NT2/D1 (cell line): ENCODE results near the gene KIF1A.

Experiments used
- DNase-seq: peaks from one replicate; pipeline ENCODE4 v3.0.0-alpha.2; 2011; ENCODE audit warnings: low read depth, low spot score
- H3K27me3 ChIP-seq: 2 replicates; pipeline ENCODE4 v1.6.0; 2011; ENCODE audit warnings: mild to moderate bottlenecking; ENCODE audit not compliant: insufficient read length, insufficient read depth
- H3K36me3 ChIP-seq: 2 replicates; pipeline ENCODE4 v1.6.1; 2011; ENCODE audit warnings: mild to moderate bottlenecking, low read length, mixed read lengths; ENCODE audit not compliant: insufficient read depth, insufficient read length
- H3K4me1 ChIP-seq: 2 replicates; pipeline ENCODE4 v1.5.1; 2011; ENCODE audit not compliant: insufficient read depth, insufficient read length
- H3K4me3 ChIP-seq: 2 replicates; pipeline ENCODE4 v1.5.1; 2011; ENCODE audit warnings: low read depth; ENCODE audit not compliant: insufficient read length
- H3K9ac ChIP-seq: 2 replicates; pipeline ENCODE4 v1.6.0; 2011; ENCODE audit warnings: low read depth; ENCODE audit not compliant: insufficient read length
- H3K9me3 ChIP-seq: 2 replicates; pipeline ENCODE4 v1.5.1; 2011; ENCODE audit warnings: mild to moderate bottlenecking, low read length; ENCODE audit not compliant: insufficient read depth
- SUZ12 ChIP-seq: IDR thresholded peaks from 2 replicates; pipeline ENCODE4 v1.6.1; 2011; ENCODE audit not compliant: insufficient read length, insufficient read depth; ENCODE audit errors: extremely low read depth
- YY1 ChIP-seq: IDR thresholded peaks from 2 replicates; pipeline ENCODE4 v1.6.1; 2011; ENCODE audit not compliant: insufficient read length, insufficient read depth
- ZNF274 ChIP-seq: IDR thresholded peaks from 2 replicates; pipeline ENCODE4 v1.6.1; 2011; ENCODE audit warnings: mild to moderate bottlenecking, low read depth, low read length

KIF1A gene

GRCh38 chr2:240822280-240822847 is 2.3 kb upstream of the KIF1A start:
- Histone ChIP-seq H3K36me3 (no peaks in the 10 kb centered on the region), H3K9me3 (peaks cover 14% of the 10 kb centered on the region; the same call in 1 of the 2 replicates), H3K27me3 (peaks cover 98% of the 10 kb centered on the region), H3K4me3 (no peak overlapping the region), H3K9ac (no peak overlapping the region), H3K4me1 (peaks cover 2% of the 10 kb centered on the region)
- DNase-seq = no peak
- TF ChIP-seq YY1 (no peak), ZNF274 (no peak), SUZ12 (no peak)

- no peak overlapping the region for H3K9ac ChIP-seq
Measured at GRCh38 chr2:240821429-240821778, 1.4 kb upstream of the KIF1A start.

GRCh38 chr2:240820607-240821428 is 799 bp upstream of the KIF1A start:
- TF ChIP-seq YY1 (no peak), ZNF274 (no peak), SUZ12 (peak; percentile 83)
- peak overlapping the region; percentile 56 for H3K9ac ChIP-seq
- H3K36me3 ChIP-seq = no peaks in the 10 kb centered on the region
- H3K4me3 ChIP-seq = peak overlapping the region; percentile 32
- H3K27me3 ChIP-seq = peaks cover 88% of the 10 kb centered on the region
- H3K4me1 ChIP-seq = peaks cover 2% of the 10 kb centered on the region
- H3K9me3 ChIP-seq = peaks cover 9% of the 10 kb centered on the region; the same call in 1 of the 2 replicates
- no peak for DNase-seq

More at GRCh38 chr2:240821429-240821778, 1.4 kb upstream of the KIF1A start:
- peaks cover 2% of the 10 kb centered on the region for H3K4me1 ChIP-seq
- H3K9me3 ChIP-seq = peaks cover 9% of the 10 kb centered on the region; the same call in 1 of the 2 replicates
- H3K36me3 ChIP-seq = no peaks in the 10 kb centered on the region
- H3K4me3 ChIP-seq = no peak overlapping the region
- DNase-seq = no peak
- peaks cover 94% of the 10 kb centered on the region for H3K27me3 ChIP-seq
- TF ChIP-seq YY1 (no peak), ZNF274 (no peak)

- Histone ChIP-seq H3K9me3 (peaks cover 9% of the 10 kb centered on the region; the same call in 1 of the 2 replicates), H3K9ac (peak overlapping the region; percentile 71), H3K36me3 (no peaks in the 10 kb centered on the region), H3K4me3 (peak overlapping the region; percentile 63), H3K4me1 (peaks cover 2% of the 10 kb centered on the region), H3K27me3 (peaks cover 73% of the 10 kb centered on the region)
- TF ChIP-seq SUZ12 (peak; percentile 31), ZNF274 (no peak)
- no peak for DNase-seq
Measured at GRCh38 chr2:240819126-240819857, 727 bp downstream of the KIF1A start.

GRCh38 chr2:240818293-240819125 is 1.5 kb downstream of the KIF1A start:
- H3K9ac ChIP-seq = peak overlapping the region; percentile 71
- H3K4me3 ChIP-seq = peak overlapping the region; percentile 63
- peaks cover 65% of the 10 kb centered on the region for H3K27me3 ChIP-seq
- TF ChIP-seq ZNF274 = no peak
- TF ChIP-seq SUZ12 = peak; percentile 54
- no peak for TF ChIP-seq YY1
- no peaks in the 10 kb centered on the region for H3K36me3 ChIP-seq
- H3K9me3 ChIP-seq = peaks cover 6% of the 10 kb centered on the region; the same call in 1 of the 2 replicates
- peaks cover 2% of the 10 kb centered on the region for H3K4me1 ChIP-seq
- DNase-seq = no peak

- DNase-seq = no peak
- Histone ChIP-seq H3K4me1 (peaks cover 2% of the 10 kb centered on the region), H3K27me3 (peaks cover 57% of the 10 kb centered on the region), H3K9me3 (peaks cover 3% of the 10 kb centered on the region), H3K9ac (no peak overlapping the region), H3K4me3 (no peak overlapping the region), H3K36me3 (peaks cover 2% of the 10 kb centered on the region)
- TF ChIP-seq SUZ12 = no peak
- no peak for TF ChIP-seq ZNF274
- no peak for TF ChIP-seq YY1
Measured at GRCh38 chr2:240817496-240818292, 2.3 kb downstream of the KIF1A start.
